ENCODE data around the gene TAGLN2.

Gene TAGLN2

GRCh38 chr1:159961636-159962035 lies 36.3 kb upstream of the TAGLN2 start:
- H3K27me3 ChIP-seq (replicated peaks; ENCODE audit: control insufficient read depth, insufficient read depth, low read length, poor library complexity, severe bottlenecking): no peaks in the 10 kb centered on the region
- H3K4me1 ChIP-seq (ENCODE audit: control insufficient read depth, insufficient read depth, low read length, poor library complexity, severe bottlenecking): no peaks in the 10 kb centered on the region
- H3K27ac ChIP-seq (ENCODE audit: insufficient read depth, low read length, poor library complexity, severe bottlenecking): no peak overlapping the region
- no peaks in the 10 kb centered on the region for H3K9me3 ChIP-seq (ENCODE audit: control insufficient read depth, low read length)
- H3K4me3 ChIP-seq (ENCODE audit: insufficient read depth, low read depth, low read length, poor library complexity, severe bottlenecking): no peak overlapping the region
- no peak for DNase-seq
- no peaks in the 10 kb centered on the region for H3K36me3 ChIP-seq (ENCODE audit: control insufficient read depth, insufficient read depth, low read length)

GRCh38 chr1:159960721-159961381 lies 35.5 kb upstream of the TAGLN2 start:
- no peaks in the 10 kb centered on the region for H3K27me3 ChIP-seq (replicated peaks; ENCODE audit: control insufficient read depth, insufficient read depth, low read length, poor library complexity, severe bottlenecking)
- no peak overlapping the region for H3K27ac ChIP-seq (ENCODE audit: insufficient read depth, low read length, poor library complexity, severe bottlenecking)
- no peak for DNase-seq
- no peaks in the 10 kb centered on the region for H3K4me1 ChIP-seq (ENCODE audit: control insufficient read depth, insufficient read depth, low read length, poor library complexity, severe bottlenecking)
- no peaks in the 10 kb centered on the region for H3K9me3 ChIP-seq (ENCODE audit: control insufficient read depth, low read length)
- no peak overlapping the region for H3K4me3 ChIP-seq (ENCODE audit: insufficient read depth, low read depth, low read length, poor library complexity, severe bottlenecking)
- no peaks in the 10 kb centered on the region for H3K36me3 ChIP-seq (ENCODE audit: control insufficient read depth, insufficient read depth, low read length)

GRCh38 chr1:159959451-159959850 lies 34.1 kb upstream of the TAGLN2 start:
- no peaks in the 10 kb centered on the region for H3K4me1 ChIP-seq (ENCODE audit: control insufficient read depth, insufficient read depth, low read length, poor library complexity, severe bottlenecking)
- no peaks in the 10 kb centered on the region for H3K27me3 ChIP-seq (replicated peaks; ENCODE audit: control insufficient read depth, insufficient read depth, low read length, poor library complexity, severe bottlenecking)

GRCh38 chr1:159958719-159959380 lies 33.5 kb upstream of the TAGLN2 start:
- no peak for DNase-seq
- Histone ChIP-seq H3K36me3 (ENCODE audit: control insufficient read depth, insufficient read depth, low read length) (no peaks in the 10 kb centered on the region), H3K27me3 (replicated peaks; ENCODE audit: control insufficient read depth, insufficient read depth, low read length, poor library complexity, severe bottlenecking) (no peaks in the 10 kb centered on the region), H3K9me3 (ENCODE audit: control insufficient read depth, low read length) (no peaks in the 10 kb centered on the region), H3K4me3 (ENCODE audit: insufficient read depth, low read depth, low read length, poor library complexity, severe bottlenecking) (no peak overlapping the region), H3K27ac (ENCODE audit: insufficient read depth, low read length, poor library complexity, severe bottlenecking) (no peak overlapping the region), H3K4me1 (ENCODE audit: control insufficient read depth, insufficient read depth, low read length, poor library complexity, severe bottlenecking) (no peaks in the 10 kb centered on the region)

More at GRCh38 chr1:159959451-159959850, 34.1 kb upstream of the TAGLN2 start:
- Histone ChIP-seq H3K27ac (ENCODE audit: insufficient read depth, low read length, poor library complexity, severe bottlenecking) (no peak overlapping the region), H3K36me3 (ENCODE audit: control insufficient read depth, insufficient read depth, low read length) (no peaks in the 10 kb centered on the region), H3K9me3 (ENCODE audit: control insufficient read depth, low read length) (no peaks in the 10 kb centered on the region), H3K4me3 (ENCODE audit: insufficient read depth, low read depth, low read length, poor library complexity, severe bottlenecking) (no peak overlapping the region)
- no peak for DNase-seq

- Histone ChIP-seq H3K4me1 (ENCODE audit: control insufficient read depth, insufficient read depth, low read length, poor library complexity, severe bottlenecking) (no peaks in the 10 kb centered on the region), H3K9me3 (ENCODE audit: control insufficient read depth, low read length) (no peaks in the 10 kb centered on the region), H3K4me3 (ENCODE audit: insufficient read depth, low read depth, low read length, poor library complexity, severe bottlenecking) (no peak overlapping the region), H3K27ac (ENCODE audit: insufficient read depth, low read length, poor library complexity, severe bottlenecking) (no peak overlapping the region), H3K27me3 (replicated peaks; ENCODE audit: control insufficient read depth, insufficient read depth, low read length, poor library complexity, severe bottlenecking) (no peaks in the 10 kb centered on the region), H3K36me3 (ENCODE audit: control insufficient read depth, insufficient read depth, low read length) (no peaks in the 10 kb centered on the region)
- no peak for DNase-seq
These were observed 32.5 kb upstream of the TAGLN2 start for GRCh38 chr1:159957824-159958268.

GRCh38 chr1:159955456-159955855 lies 30.1 kb upstream of the TAGLN2 start:
- no peaks in the 10 kb centered on the region for H3K9me3 ChIP-seq (ENCODE audit: control insufficient read depth, low read length)
- no peak for DNase-seq
- no peaks in the 10 kb centered on the region for H3K4me1 ChIP-seq (ENCODE audit: control insufficient read depth, insufficient read depth, low read length, poor library complexity, severe bottlenecking)

GRCh38 chr1:159953536-159954515 lies 28.5 kb upstream of the TAGLN2 start, which contains the start of gene SLAMF9:
Gene SLAMF9 (minus strand): TSS chr1:159954237. CDS start chr1:159954137, 100 bp downstream.
- Histone ChIP-seq H3K4me1 (ENCODE audit: control insufficient read depth, insufficient read depth, low read length, poor library complexity, severe bottlenecking) (no peaks in the 10 kb centered on the region), H3K27ac (ENCODE audit: insufficient read depth, low read length, poor library complexity, severe bottlenecking) (no peak within 1 kb of the TSS), H3K9me3 (ENCODE audit: control insufficient read depth, low read length) (no peaks in the 10 kb centered on the region), H3K36me3 (ENCODE audit: control insufficient read depth, insufficient read depth, low read length) (no peaks in the 10 kb centered on the region), H3K4me3 (ENCODE audit: insufficient read depth, low read depth, low read length, poor library complexity, severe bottlenecking) (no peak within 1 kb of the TSS), H3K27me3 (replicated peaks; ENCODE audit: control insufficient read depth, insufficient read depth, low read length, poor library complexity, severe bottlenecking) (no peaks in the 10 kb centered on the region)
- no peak for DNase-seq

More at GRCh38 chr1:159955456-159955855, 30.1 kb upstream of the TAGLN2 start:
- Histone ChIP-seq H3K4me3 (ENCODE audit: insufficient read depth, low read depth, low read length, poor library complexity, severe bottlenecking) (no peak overlapping the region), H3K27me3 (replicated peaks; ENCODE audit: control insufficient read depth, insufficient read depth, low read length, poor library complexity, severe bottlenecking) (no peaks in the 10 kb centered on the region), H3K36me3 (ENCODE audit: control insufficient read depth, insufficient read depth, low read length) (no peaks in the 10 kb centered on the region), H3K27ac (ENCODE audit: insufficient read depth, low read length, poor library complexity, severe bottlenecking) (no peak overlapping the region)

- no peak overlapping the region for H3K4me3 ChIP-seq (ENCODE audit: insufficient read depth, low read depth, low read length, poor library complexity, severe bottlenecking)
- no peak overlapping the region for H3K27ac ChIP-seq (ENCODE audit: insufficient read depth, low read length, poor library complexity, severe bottlenecking)
- H3K27me3 ChIP-seq (replicated peaks; ENCODE audit: control insufficient read depth, insufficient read depth, low read length, poor library complexity, severe bottlenecking): no peaks in the 10 kb centered on the region
- no peak for DNase-seq
- H3K36me3 ChIP-seq (ENCODE audit: control insufficient read depth, insufficient read depth, low read length): no peaks in the 10 kb centered on the region
- H3K4me1 ChIP-seq (ENCODE audit: control insufficient read depth, insufficient read depth, low read length, poor library complexity, severe bottlenecking): no peaks in the 10 kb centered on the region
- no peaks in the 10 kb centered on the region for H3K9me3 ChIP-seq (ENCODE audit: control insufficient read depth, low read length)
These were observed 27.6 kb upstream of the TAGLN2 start for GRCh38 chr1:159952932-159953331.

GRCh38 chr1:159951551-159951950 lies 26.2 kb upstream of the TAGLN2 start:
- Histone ChIP-seq H3K36me3 (ENCODE audit: control insufficient read depth, insufficient read depth, low read length) (no peaks in the 10 kb centered on the region), H3K9me3 (ENCODE audit: control insufficient read depth, low read length) (no peaks in the 10 kb centered on the region), H3K27ac (ENCODE audit: insufficient read depth, low read length, poor library complexity, severe bottlenecking) (no peak overlapping the region), H3K4me1 (ENCODE audit: control insufficient read depth, insufficient read depth, low read length, poor library complexity, severe bottlenecking) (no peaks in the 10 kb centered on the region), H3K4me3 (ENCODE audit: insufficient read depth, low read depth, low read length, poor library complexity, severe bottlenecking) (no peak overlapping the region), H3K27me3 (replicated peaks; ENCODE audit: control insufficient read depth, insufficient read depth, low read length, poor library complexity, severe bottlenecking) (no peaks in the 10 kb centered on the region)
- no peak for DNase-seq

Data from effector memory CD4-positive, alpha-beta T cell (primary cell).